ENCODE measurements around the gene ADCY3. TPM values are rescaled to one million over a fixed set of nuclear protein-coding genes. Genes with fewer than 3 reads are reported as not detected.

The ADCY3 gene
- total RNA-seq, 1 experiment from 2014 or later, result 50.3 TPM

GRCh38 chr2:24945907-24946306 lies 25.9 kb upstream of the ADCY3 start:
- ChIA-PET POLR2A (interaction anchor here (0.7 kb wide), 1 partner anchor 20 kb away, joined by 3 read pairs; no protein-coding TSS in a partner anchor), CTCF (interaction anchor here (0.6 to 0.7 kb wide), 4 partner anchors 49 to 1287 kb away, joined by 3 to 4 read pairs (median 3); no protein-coding TSS in a partner anchor)
- H3K27me3 Mint-ChIP-seq (ENCODE audit: insufficient read depth, unreplicated experiment), result no peaks in the 10 kb centered on the region
- intact Hi-C loops (cut with micrococcal nuclease), result no loop called here
- H3K4me3 Mint-ChIP-seq (ENCODE audit: unreplicated experiment), result no peak overlapping the region
- peaks cover 20% of the 10 kb centered on the region for H3K36me3 Mint-ChIP-seq (ENCODE audit: insufficient read depth, unreplicated experiment)
- H3K4me1 Mint-ChIP-seq (ENCODE audit: insufficient read depth, unreplicated experiment), result peaks cover 6% of the 10 kb centered on the region
- TF ChIP-seq CTCF (IDR thresholded peaks at IDR 0.05; ENCODE audit: unreplicated experiment), result no peak
- no peak overlapping the region for H3K27ac Mint-ChIP-seq (ENCODE audit: low read depth, unreplicated experiment)
- no TSS peak for BruUV-seq (replicated peaks)
- H3K9me3 Mint-ChIP-seq (ENCODE audit: unreplicated experiment), result no peaks in the 10 kb centered on the region
- no peak for DNase-seq (ENCODE audit: unreplicated experiment)

- TF ChIP-seq CTCF (IDR thresholded peaks at IDR 0.05; ENCODE audit: unreplicated experiment), result no peak
- no peaks in the 10 kb centered on the region for H3K27me3 Mint-ChIP-seq (ENCODE audit: insufficient read depth, unreplicated experiment)
- no peaks in the 10 kb centered on the region for H3K9me3 Mint-ChIP-seq (ENCODE audit: unreplicated experiment)
- H3K4me3 Mint-ChIP-seq (ENCODE audit: unreplicated experiment), result no peak overlapping the region
- H3K27ac Mint-ChIP-seq (ENCODE audit: low read depth, unreplicated experiment), result no peak overlapping the region
- peaks cover 14% of the 10 kb centered on the region for H3K36me3 Mint-ChIP-seq (ENCODE audit: insufficient read depth, unreplicated experiment)
- POLR2A ChIA-PET, result interaction anchor here (0.6 to 0.9 kb wide), 3 partner anchors 15 to 24 kb away, joined by 3 read pairs; partner anchors contain the start of gene ADCY3
- H3K4me1 Mint-ChIP-seq (ENCODE audit: insufficient read depth, unreplicated experiment), result peaks cover 6% of the 10 kb centered on the region
- no TSS peak for BruUV-seq (replicated peaks)
- DNase-seq (ENCODE audit: unreplicated experiment), result no peak
- CTCF ChIA-PET, result interaction anchor here (0.6 kb wide), 2 partner anchors 83 to 531 kb away, joined by 3 read pairs; no protein-coding TSS in a partner anchor
- intact Hi-C loops (cut with micrococcal nuclease), result no loop called here
Measured at GRCh38 chr2:24943427-24944053, 23.5 kb upstream of the ADCY3 start.

- POLR2A ChIA-PET, result no interaction called here
Measured at GRCh38 chr2:24939353-24939752, 19.3 kb upstream of the ADCY3 start.

GRCh38 chr2:24937236-24937635 lies 17.2 kb upstream of the ADCY3 start:
- no TSS peak for BruUV-seq (replicated peaks)
- Mint-ChIP-seq H3K36me3 (ENCODE audit: insufficient read depth, unreplicated experiment) (no peaks in the 10 kb centered on the region), H3K4me3 (ENCODE audit: unreplicated experiment) (no peak overlapping the region), H3K27me3 (ENCODE audit: insufficient read depth, unreplicated experiment) (no peaks in the 10 kb centered on the region), H3K9me3 (ENCODE audit: unreplicated experiment) (no peaks in the 10 kb centered on the region), H3K4me1 (ENCODE audit: insufficient read depth, unreplicated experiment) (no peaks in the 10 kb centered on the region), H3K27ac (ENCODE audit: low read depth, unreplicated experiment) (no peak overlapping the region)
- intact Hi-C loops (cut with micrococcal nuclease), result no loop called here
- POLR2A ChIA-PET, result no interaction called here
- DNase-seq (ENCODE audit: unreplicated experiment), result no peak
- TF ChIP-seq CTCF (IDR thresholded peaks at IDR 0.05; ENCODE audit: unreplicated experiment), result no peak
- CTCF ChIA-PET, result interaction anchor here (0.6 kb wide), 1 partner anchor 590 kb away, joined by 3 read pairs; no protein-coding TSS in a partner anchor

More at GRCh38 chr2:24939353-24939752, 19.3 kb upstream of the ADCY3 start:
- intact Hi-C loops (cut with micrococcal nuclease), result no loop called here
- no peak overlapping the region for H3K4me3 Mint-ChIP-seq (ENCODE audit: unreplicated experiment)
- H3K27me3 Mint-ChIP-seq (ENCODE audit: insufficient read depth, unreplicated experiment), result no peaks in the 10 kb centered on the region
- DNase-seq (ENCODE audit: unreplicated experiment), result no peak
- no peaks in the 10 kb centered on the region for H3K9me3 Mint-ChIP-seq (ENCODE audit: unreplicated experiment)
- BruUV-seq (replicated peaks), result no TSS peak
- H3K27ac Mint-ChIP-seq (ENCODE audit: low read depth, unreplicated experiment), result no peak overlapping the region
- H3K36me3 Mint-ChIP-seq (ENCODE audit: insufficient read depth, unreplicated experiment), result peaks cover 6% of the 10 kb centered on the region
- no peaks in the 10 kb centered on the region for H3K4me1 Mint-ChIP-seq (ENCODE audit: insufficient read depth, unreplicated experiment)
- no peak for TF ChIP-seq CTCF (IDR thresholded peaks at IDR 0.05; ENCODE audit: unreplicated experiment)
- CTCF ChIA-PET, result interaction anchor here (0.7 kb wide), 1 partner anchor 288 kb away, joined by 3 read pairs; no protein-coding TSS in a partner anchor
